HCT116 (cell line): ENCODE data around the gene N4BP2. TPM values are rescaled to one million over a fixed set of nuclear protein-coding genes. Genes with fewer than 3 reads are reported as not detected.

ENCODE experiments used
- ATAC-seq: fragments of 200-7000 bp; cut with Tn5 transposase; 2 replicates; pipeline ENCODE4 v1.9.1; 2020; ENCODE audit warnings: mild to moderate bottlenecking, moderate library complexity
- BruUV-seq: library from RNA; stranded (reverse); fragments of 400-500 nt; replicated peaks from 2 replicates; lab custom pipeline; 2021; lab: Mats Ljungman, UMichigan
- CTCF ChIA-PET: fragments of 300-600 bp; sonication (Branson Sonifier 250); formaldehyde crosslinking; loops from one replicate; lab custom pipeline; 2021; ENCODE audit warnings: antibody characterized with exemption; lab: Charles Lee
- POLR2A ChIA-PET: fragments of 300-600, 350-600 bp; sonication (Branson Sonifier 250); formaldehyde crosslinking; loops from one replicate; lab custom pipeline; 2021; ENCODE audit warnings: antibody characterized with exemption; lab: Charles Lee
- RAD21 ChIA-PET, 2 experiments: fragments of 300-600 bp; sonication (Branson Sonifier 250); formaldehyde crosslinking; loops; one replicate each; lab custom pipeline; 2023; ENCODE audit warnings: low total read pairs in 2 of 2; ENCODE audit not compliant: uncharacterized antibody in 2 of 2, unreplicated experiment in 2 of 2, low non-redundant PET in 1 of 2; lab: Charles Lee
- DNase-seq: peaks from one replicate; pipeline ENCODE4 v3.0.0-alpha.2; 2010; ENCODE audit warnings: low read depth, low spot score
- H2AFZ ChIP-seq: fragments of 200-600 bp; shearing (Covaris generic), sonication (generic); 2 replicates; pipeline ENCODE4 v1.6.1; 2017; ENCODE audit warnings: low read depth, mixed run types, mixed read lengths, antibody characterized with exemption, low read length; ENCODE audit not compliant: poor library complexity, severe bottlenecking
- H3K27ac ChIP-seq: 2 replicates; pipeline ENCODE4 v1.5.1; 2012; ENCODE audit warnings: low read depth, low read length
- H3K27me3 ChIP-seq: fragments of 200-600 bp; sonication (generic); 2 replicates; pipeline ENCODE4 v1.6.1; 2016; ENCODE audit warnings: mixed run types, low read length, mixed read lengths; ENCODE audit not compliant: insufficient read depth
- H3K36me3 ChIP-seq, 2 experiments: fragments of 200-500 bp in 1 of 2; fragments of 200-600 bp in 1 of 2; sonication (Bioruptor generic) in 1 of 2; sonication (generic) in 1 of 2; 2 replicates each; pipeline versions ENCODE4 v1.5.1 to v1.6.1; 2014 to 2016; ENCODE audit warnings: low read length in 2 of 2, inconsistent platforms in 1 of 2, mixed read lengths in 1 of 2, mixed run types in 1 of 2; ENCODE audit not compliant: insufficient read depth in 2 of 2, control insufficient read depth in 1 of 2
- H3K4me1 ChIP-seq, 2 experiments: fragments of 200-600 bp in 1 of 2; sonication (generic) in 1 of 2; 2 replicates each; pipeline versions ENCODE4 v1.5.1 to v1.6.1; 2012 to 2017; ENCODE audit warnings: low read length in 2 of 2, inconsistent platforms in 1 of 2, mild to moderate bottlenecking in 1 of 2, mixed read lengths in 1 of 2, mixed run types in 1 of 2, moderate library complexity in 1 of 2; ENCODE audit not compliant: insufficient read depth in 2 of 2, control insufficient read depth in 1 of 2
- H3K4me2 ChIP-seq: fragments of 200-600 bp; sonication (generic); 2 replicates; pipeline ENCODE4 v1.6.1; 2017; ENCODE audit warnings: mixed run types, low read length, mixed read lengths
- H3K4me3 ChIP-seq, 2 experiments: fragments of 200-600 bp in 1 of 2; sonication (generic) in 1 of 2; replicated peaks in 1 of 2; 2 replicates each; pipeline ENCODE4 v1.5.1; 2011 to 2016; ENCODE audit warnings: low read length in 2 of 2, control low read depth in 1 of 2, low read depth in 1 of 2, mild to moderate bottlenecking in 1 of 2, mixed read lengths in 1 of 2, mixed run types in 1 of 2
- H3K79me2 ChIP-seq: fragments of 200-600 bp; sonication (generic); 2 replicates; pipeline ENCODE4 v1.6.1; 2017; ENCODE audit warnings: mild to moderate bottlenecking, mixed run types, low read length, moderate library complexity, mixed read lengths; ENCODE audit not compliant: insufficient read depth
- H3K9ac ChIP-seq: fragments of 200-600 bp; sonication (generic); 2 replicates; pipeline ENCODE4 v1.6.1; 2016; ENCODE audit warnings: low read length, mixed read lengths
- H3K9me2 ChIP-seq: fragments of 200-600 bp; sonication (generic), shearing (Covaris generic); 2 replicates; pipeline ENCODE4 v1.6.1; 2017; ENCODE audit warnings: mixed run types, mild to moderate bottlenecking, moderate library complexity; ENCODE audit not compliant: insufficient read depth
- H3K9me3 ChIP-seq, 2 experiments: fragments of 200-500 bp in 1 of 2; fragments of 200-600 bp in 1 of 2; sonication (Bioruptor generic) in 1 of 2; sonication (generic) in 1 of 2; 2 replicates each; pipeline ENCODE4 v1.6.1; 2014 to 2017; ENCODE audit warnings: low read length in 2 of 2, mixed read lengths in 2 of 2, inconsistent platforms in 1 of 2, low read depth in 1 of 2, mild to moderate bottlenecking in 1 of 2, mixed run types in 1 of 2, moderate library complexity in 1 of 2; ENCODE audit not compliant: control insufficient read depth in 1 of 2, insufficient read depth in 1 of 2
- H4K20me1 ChIP-seq: fragments of 200-600 bp; sonication (generic), shearing (Covaris generic); 2 replicates; pipeline ENCODE4 v1.6.1; 2017; ENCODE audit warnings: mixed run types, mild to moderate bottlenecking, moderate library complexity; ENCODE audit not compliant: insufficient read depth
- CBX3 ChIP-seq: IDR thresholded peaks from 2 replicates; pipeline ENCODE4 v1.6.1; 2012; ENCODE audit warnings: low read depth
- SP1 ChIP-seq: IDR thresholded peaks from 2 replicates; pipeline ENCODE4 v1.6.1; 2012; ENCODE audit warnings: low read depth
- SRF ChIP-seq: IDR thresholded peaks from 2 replicates; pipeline ENCODE4 v1.6.1; 2012; ENCODE audit warnings: low read depth
- ZFX ChIP-seq: fragments of 450-650 bp; IDR thresholded peaks from 2 replicates; pipeline ENCODE4 v1.6.1; 2017
- ZNF274 ChIP-seq: fragments of 200-500 bp; sonication (Bioruptor generic); IDR thresholded peaks from 2 replicates; pipeline ENCODE4 v1.6.1; 2014; ENCODE audit warnings: mild to moderate bottlenecking, low read depth, low read length, inconsistent platforms
- intact Hi-C: fragments of 100-400 bp; cut with micrococcal nuclease; formaldehyde crosslinking; loops from 2 replicates; pipeline ENCODE4 v1.10.0; 2022
- total RNA-seq: library from RNA; stranded (reverse); gene quantifications from one replicate; pipeline ENCODE4 v1.2.1, GENCODE V29; 2021; ENCODE audit not compliant: unreplicated experiment
- TF ChIP-seq, protein P1 (sequence below), 3 experiments: fragments of 200-600 bp in 1 of 3; sonication (generic) in 1 of 3; IDR thresholded peaks in 2 of 3; conservative IDR thresholded peaks in 1 of 3; 2 replicates each; pipeline ENCODE4 v1.5.1; 2012 to 2017; ENCODE audit warnings: low read depth in 2 of 3, low read length in 2 of 3, antibody characterized with exemption in 1 of 3, borderline replicate concordance in 1 of 3, control low read depth in 1 of 3, mild to moderate bottlenecking in 1 of 3, mixed read lengths in 1 of 3, mixed run types in 1 of 3, moderate library complexity in 1 of 3; ENCODE audit not compliant: insufficient read depth in 1 of 3
- TF ChIP-seq, protein P2 (sequence below): IDR thresholded peaks from 2 replicates; pipeline ENCODE4 v1.6.1; 2012

Gene N4BP2
- total RNA-seq, 1 experiment from 2014 or later, result 7.0 TPM

- H3K4me2 ChIP-seq, result no peak overlapping the region
- no peak overlapping the region for H2AFZ ChIP-seq
- BruUV-seq, result no TSS peak
- H3K36me3 ChIP-seq, result no peaks in the 10 kb centered on the region
- CTCF ChIA-PET, result no interaction called here
- H4K20me1 ChIP-seq, result no peaks in the 10 kb centered on the region
- H3K4me3 ChIP-seq, result no peak overlapping the region
- H3K9me2 ChIP-seq, result no peaks in the 10 kb centered on the region
- ATAC-seq (no peak), DNase-seq (no peak)
- H3K9me3 ChIP-seq, result no peaks in the 10 kb centered on the region
- H3K27ac ChIP-seq, result no peak overlapping the region
- no peak overlapping the region for H3K9ac ChIP-seq
- TF ChIP-seq, protein P1, sequence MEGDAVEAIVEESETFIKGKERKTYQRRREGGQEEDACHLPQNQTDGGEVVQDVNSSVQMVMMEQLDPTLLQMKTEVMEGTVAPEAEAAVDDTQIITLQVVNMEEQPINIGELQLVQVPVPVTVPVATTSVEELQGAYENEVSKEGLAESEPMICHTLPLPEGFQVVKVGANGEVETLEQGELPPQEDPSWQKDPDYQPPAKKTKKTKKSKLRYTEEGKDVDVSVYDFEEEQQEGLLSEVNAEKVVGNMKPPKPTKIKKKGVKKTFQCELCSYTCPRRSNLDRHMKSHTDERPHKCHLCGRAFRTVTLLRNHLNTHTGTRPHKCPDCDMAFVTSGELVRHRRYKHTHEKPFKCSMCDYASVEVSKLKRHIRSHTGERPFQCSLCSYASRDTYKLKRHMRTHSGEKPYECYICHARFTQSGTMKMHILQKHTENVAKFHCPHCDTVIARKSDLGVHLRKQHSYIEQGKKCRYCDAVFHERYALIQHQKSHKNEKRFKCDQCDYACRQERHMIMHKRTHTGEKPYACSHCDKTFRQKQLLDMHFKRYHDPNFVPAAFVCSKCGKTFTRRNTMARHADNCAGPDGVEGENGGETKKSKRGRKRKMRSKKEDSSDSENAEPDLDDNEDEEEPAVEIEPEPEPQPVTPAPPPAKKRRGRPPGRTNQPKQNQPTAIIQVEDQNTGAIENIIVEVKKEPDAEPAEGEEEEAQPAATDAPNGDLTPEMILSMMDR (IDR thresholded peaks at IDR 0.05 in 2 of 3, conservative IDR thresholded peaks at IDR 0.05 in 1 of 3; ENCODE audit: borderline replicate concordance in 1 of 3, insufficient read depth in 1 of 3, low read depth in 2 of 3, low read length in 2 of 3), result no peak
- TF ChIP-seq, protein P2, sequence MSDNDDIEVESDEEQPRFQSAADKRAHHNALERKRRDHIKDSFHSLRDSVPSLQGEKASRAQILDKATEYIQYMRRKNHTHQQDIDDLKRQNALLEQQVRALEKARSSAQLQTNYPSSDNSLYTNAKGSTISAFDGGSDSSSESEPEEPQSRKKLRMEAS, result no peak
- no peak for TF ChIP-seq ZFX
- TF ChIP-seq ZNF274, result no peak
- TF ChIP-seq SRF, result no peak
- TF ChIP-seq CBX3, result no peak
- intact Hi-C loops, result no loop called here
- H3K4me1 ChIP-seq, result peaks cover 3 to 14% of the 10 kb centered on the region in 2 experiments; a peak in 2 of 4 replicates
- RAD21 ChIA-PET, result no interaction called here
- POLR2A ChIA-PET, result no interaction called here
- no peaks in the 10 kb centered on the region for H3K79me2 ChIP-seq
- no peaks in the 10 kb centered on the region for H3K27me3 ChIP-seq
These were observed 122.0 kb downstream of the N4BP2 start for GRCh38 chr4:40178672-40179071.

DNA sequence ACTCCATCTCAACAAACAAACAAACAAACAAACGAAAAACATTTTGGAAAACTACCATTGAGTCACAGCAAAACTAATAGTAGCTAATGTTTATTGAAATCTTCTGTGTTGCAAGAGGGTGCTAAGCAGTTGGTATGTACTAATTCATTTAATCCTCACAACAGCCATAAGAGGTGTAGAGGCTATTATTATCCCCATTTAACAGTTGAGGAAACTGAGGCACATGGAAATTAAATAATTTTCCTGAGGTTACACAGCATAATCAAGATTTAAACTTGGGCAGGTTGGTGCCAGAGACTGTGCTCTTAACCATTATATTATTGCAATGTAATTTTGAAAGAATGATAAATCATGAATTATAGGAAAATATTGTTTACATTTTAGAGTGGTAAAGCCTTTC is 122.7 kb downstream of the N4BP2 start:
- RAD21 ChIA-PET, result no interaction called here

More for the DNA sequence above, 122.7 kb downstream of the N4BP2 start:
- no TSS peak for BruUV-seq
- intact Hi-C loops, result no loop called here
- Histone ChIP-seq H3K9me3 (no peaks in the 10 kb centered on the region), H3K36me3 (no peaks in the 10 kb centered on the region), H3K9me2 (no peaks in the 10 kb centered on the region), H3K4me2 (peak overlapping the region; percentile 13; the same call in 1 of the 2 replicates), H3K4me1 (peaks cover 3 to 14% of the 10 kb centered on the region in 2 experiments; a peak in 2 of 4 replicates), H3K79me2 (no peaks in the 10 kb centered on the region), H2AFZ (no peak overlapping the region), H3K4me3 (no peak overlapping the region), H4K20me1 (no peaks in the 10 kb centered on the region), H3K9ac (no peak overlapping the region), H3K27ac (no peak overlapping the region), H3K27me3 (no peaks in the 10 kb centered on the region)
- ChIA-PET POLR2A (no interaction called here), CTCF (no interaction called here)
- no peak for DNase-seq
- TF ChIP-seq ZFX, result no peak
- TF ChIP-seq SP1, result no peak
- ATAC-seq, result no peak
